ENCODE results near the gene PI4KB.

The PI4KB gene

DNA sequence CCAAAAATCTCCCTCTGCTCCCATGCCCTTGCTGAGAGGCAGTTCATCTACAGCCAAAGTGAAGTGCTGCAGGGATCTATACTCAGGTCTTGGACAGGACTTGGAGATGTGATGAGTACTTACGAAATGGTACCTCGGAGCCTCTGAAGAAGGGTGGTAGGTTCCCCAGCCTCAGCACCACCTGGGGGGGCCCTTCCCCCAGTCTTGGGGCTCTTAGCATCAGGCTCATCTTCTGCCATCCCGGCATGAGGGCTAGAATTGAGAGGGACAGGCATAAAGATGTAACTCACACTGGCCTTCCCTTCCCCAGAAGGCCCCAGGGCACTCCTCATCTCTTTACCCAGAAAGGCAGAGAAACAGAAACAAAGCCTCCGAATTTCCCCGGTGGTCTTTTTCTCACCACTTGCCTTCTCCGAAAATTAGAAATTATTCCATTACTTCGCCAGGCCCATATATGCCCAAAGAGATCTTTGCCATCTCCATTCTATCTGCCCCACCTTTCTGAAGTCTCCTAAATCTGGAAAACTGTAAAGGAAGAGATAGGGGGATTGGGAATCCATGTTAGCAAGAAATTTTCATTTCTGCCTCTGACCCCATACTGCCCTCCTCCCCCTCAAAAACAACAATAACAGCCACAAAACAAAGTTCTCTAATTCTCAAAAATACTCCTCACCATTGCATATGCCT, 19.0 kb upstream of the PI4KB start:
- H3K9ac ChIP-seq (ENCODE audit: low read depth in 1 of 2, low read length in 2 of 2): peak overlapping the region; percentile 76 to 89
- no peaks in the 10 kb centered on the region for H3K27me3 ChIP-seq (ENCODE audit: control insufficient read depth in 1 of 2, insufficient read depth in 2 of 2, low read length in 2 of 2)
- peaks cover 16 to 19% of the 10 kb centered on the region in 2 donors for H3K4me1 ChIP-seq (ENCODE audit: control insufficient read depth in 1 of 2, insufficient read depth in 2 of 2, low read length in 2 of 2)
- no peaks in the 10 kb centered on the region for H3K9me3 ChIP-seq (ENCODE audit: control insufficient read depth in 1 of 2, low read length in 2 of 2)
- peaks cover 25 to 28% of the 10 kb centered on the region in 2 donors for H3K36me3 ChIP-seq (ENCODE audit: control insufficient read depth in 1 of 2, insufficient read depth in 2 of 2, low read length in 2 of 2)
- H3K4me3 ChIP-seq (ENCODE audit: low read depth in 1 of 2, low read length in 2 of 2): peak overlapping the region; percentile 81 to 97
- H3K27ac ChIP-seq (ENCODE audit: low read depth, low read length): peak overlapping the region; percentile 97

DNA sequence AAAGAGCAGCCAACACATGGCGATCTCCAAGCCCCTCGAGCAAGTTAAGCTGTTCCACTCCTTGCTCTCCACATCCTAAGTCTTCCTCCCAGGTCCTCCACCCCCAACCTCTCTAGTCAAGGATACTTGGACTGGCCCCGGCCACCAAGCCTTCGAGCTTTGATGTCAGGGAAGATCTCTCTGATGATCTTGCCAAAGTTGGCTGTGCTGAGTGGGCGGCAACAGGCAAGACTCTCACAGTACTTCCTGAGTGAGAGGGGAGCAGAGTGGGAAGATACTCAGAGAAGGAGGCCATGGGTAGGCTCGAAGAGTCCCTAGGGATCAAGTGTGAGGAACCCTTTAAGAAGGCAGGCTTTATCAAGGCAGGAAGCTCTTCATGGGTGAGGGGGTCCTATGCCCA, 17.1 kb upstream of the PI4KB start:
- H3K27ac ChIP-seq (ENCODE audit: low read depth, low read length): no peak overlapping the region
- no peak overlapping the region for H3K9ac ChIP-seq (ENCODE audit: low read depth in 1 of 2, low read length in 2 of 2)
- no peaks in the 10 kb centered on the region for H3K9me3 ChIP-seq (ENCODE audit: control insufficient read depth in 1 of 2, low read length in 2 of 2)
- H3K4me1 ChIP-seq (ENCODE audit: control insufficient read depth in 1 of 2, insufficient read depth in 2 of 2, low read length in 2 of 2): peaks cover 16 to 22% of the 10 kb centered on the region in 2 donors
- H3K4me3 ChIP-seq (ENCODE audit: low read depth in 1 of 2, low read length in 2 of 2): no peak overlapping the region
- peaks cover 25 to 28% of the 10 kb centered on the region in 2 donors for H3K36me3 ChIP-seq (ENCODE audit: control insufficient read depth in 1 of 2, insufficient read depth in 2 of 2, low read length in 2 of 2)
- no peaks in the 10 kb centered on the region for H3K27me3 ChIP-seq (ENCODE audit: control insufficient read depth in 1 of 2, insufficient read depth in 2 of 2, low read length in 2 of 2)

DNA sequence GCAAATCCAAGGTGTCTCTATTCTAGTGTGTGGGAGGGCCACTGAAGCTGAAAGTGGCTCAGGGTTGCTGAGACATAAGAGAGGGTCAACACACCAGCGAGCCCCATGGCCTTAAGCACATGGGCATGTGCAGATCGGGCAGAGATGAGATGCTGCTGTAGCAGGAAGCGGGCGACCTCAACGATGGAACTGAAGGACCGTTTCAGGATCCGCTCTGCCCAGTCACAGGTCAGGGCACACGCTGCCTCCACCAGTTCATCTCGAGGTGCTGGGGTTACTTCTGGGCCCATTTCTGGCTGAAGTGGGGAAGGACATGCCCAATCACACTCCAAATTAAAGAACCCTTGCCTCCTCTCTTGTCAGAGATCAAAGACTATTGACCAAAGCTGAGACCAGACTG, 16.4 kb upstream of the PI4KB start:
- H3K4me1 ChIP-seq (ENCODE audit: control insufficient read depth in 1 of 2, insufficient read depth in 2 of 2, low read length in 2 of 2): peaks cover 16 to 22% of the 10 kb centered on the region in 2 donors
- no peak overlapping the region for H3K4me3 ChIP-seq (ENCODE audit: low read depth in 1 of 2, low read length in 2 of 2)
- no peak overlapping the region for H3K27ac ChIP-seq (ENCODE audit: low read depth, low read length)
- H3K36me3 ChIP-seq (ENCODE audit: control insufficient read depth in 1 of 2, insufficient read depth in 2 of 2, low read length in 2 of 2): peaks cover 25 to 28% of the 10 kb centered on the region in 2 donors
- H3K27me3 ChIP-seq (ENCODE audit: control insufficient read depth in 1 of 2, insufficient read depth in 2 of 2, low read length in 2 of 2): no peaks in the 10 kb centered on the region
- no peaks in the 10 kb centered on the region for H3K9me3 ChIP-seq (ENCODE audit: control insufficient read depth in 1 of 2, low read length in 2 of 2)
- no peak overlapping the region for H3K9ac ChIP-seq (ENCODE audit: low read depth in 1 of 2, low read length in 2 of 2)

DNA sequence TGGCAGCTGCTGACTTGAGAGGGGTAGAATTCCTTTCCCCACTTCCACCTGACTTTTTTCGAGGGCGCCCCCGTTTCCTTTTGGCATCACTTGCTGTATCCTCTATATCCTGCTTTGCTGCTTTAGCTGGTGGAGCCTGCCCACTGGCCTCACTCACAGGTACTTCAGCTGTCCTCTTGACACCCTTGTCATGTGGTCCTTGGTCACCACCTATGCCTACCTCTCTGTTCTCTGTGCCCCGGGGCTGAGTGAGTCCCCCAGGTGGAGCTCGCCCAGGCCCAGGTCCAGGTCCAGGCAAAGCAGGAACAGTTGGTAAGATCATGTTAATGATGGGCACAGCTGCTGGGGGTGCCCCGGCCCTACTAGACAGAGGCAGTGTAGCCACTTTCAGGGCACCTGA, 15.4 kb upstream of the PI4KB start:
- H3K9me3 ChIP-seq (ENCODE audit: control insufficient read depth in 1 of 2, low read length in 2 of 2): no peaks in the 10 kb centered on the region
- H3K27me3 ChIP-seq (ENCODE audit: control insufficient read depth in 1 of 2, insufficient read depth in 2 of 2, low read length in 2 of 2): no peaks in the 10 kb centered on the region
- H3K9ac ChIP-seq (ENCODE audit: low read depth in 1 of 2, low read length in 2 of 2): no peak overlapping the region
- H3K36me3 ChIP-seq (ENCODE audit: control insufficient read depth in 1 of 2, insufficient read depth in 2 of 2, low read length in 2 of 2): peaks cover 25 to 28% of the 10 kb centered on the region in 2 donors
- no peak overlapping the region for H3K4me3 ChIP-seq (ENCODE audit: low read depth in 1 of 2, low read length in 2 of 2)
- H3K4me1 ChIP-seq (ENCODE audit: control insufficient read depth in 1 of 2, insufficient read depth in 2 of 2, low read length in 2 of 2): peaks cover 9 to 16% of the 10 kb centered on the region in 2 donors
- H3K27ac ChIP-seq (ENCODE audit: low read depth, low read length): no peak overlapping the region

DNA sequence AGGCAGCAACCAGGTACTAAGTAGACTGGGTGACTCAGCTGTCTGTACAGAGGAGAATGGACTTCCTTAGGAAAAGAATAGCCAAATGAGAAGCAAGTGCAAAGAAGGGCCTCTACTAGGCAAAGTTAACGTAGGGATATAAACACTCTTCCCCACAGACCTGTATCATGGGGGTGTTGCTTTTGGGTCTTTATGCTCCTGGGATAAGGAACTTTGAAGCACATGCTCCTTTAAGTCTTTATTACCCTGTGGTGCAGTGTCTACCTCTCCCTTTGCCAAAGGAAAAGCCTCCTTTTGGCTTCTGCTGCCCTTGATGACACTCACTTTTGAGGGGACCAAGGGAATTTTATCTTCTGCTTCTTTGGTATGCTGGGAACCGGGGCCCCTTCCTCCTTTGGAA, 14.8 kb upstream of the PI4KB start:
- Histone ChIP-seq H3K36me3 (ENCODE audit: control insufficient read depth in 1 of 2, insufficient read depth in 2 of 2, low read length in 2 of 2) (peaks cover 25 to 28% of the 10 kb centered on the region in 2 donors), H3K4me3 (ENCODE audit: low read depth in 1 of 2, low read length in 2 of 2) (no peak overlapping the region), H3K9me3 (ENCODE audit: control insufficient read depth in 1 of 2, low read length in 2 of 2) (no peaks in the 10 kb centered on the region), H3K9ac (ENCODE audit: low read depth in 1 of 2, low read length in 2 of 2) (no peak overlapping the region), H3K4me1 (ENCODE audit: control insufficient read depth in 1 of 2, insufficient read depth in 2 of 2, low read length in 2 of 2) (peaks cover 8 to 15% of the 10 kb centered on the region in 2 donors), H3K27ac (ENCODE audit: low read depth, low read length) (no peak overlapping the region), H3K27me3 (ENCODE audit: control insufficient read depth in 1 of 2, insufficient read depth in 2 of 2, low read length in 2 of 2) (no peaks in the 10 kb centered on the region)

DNA sequence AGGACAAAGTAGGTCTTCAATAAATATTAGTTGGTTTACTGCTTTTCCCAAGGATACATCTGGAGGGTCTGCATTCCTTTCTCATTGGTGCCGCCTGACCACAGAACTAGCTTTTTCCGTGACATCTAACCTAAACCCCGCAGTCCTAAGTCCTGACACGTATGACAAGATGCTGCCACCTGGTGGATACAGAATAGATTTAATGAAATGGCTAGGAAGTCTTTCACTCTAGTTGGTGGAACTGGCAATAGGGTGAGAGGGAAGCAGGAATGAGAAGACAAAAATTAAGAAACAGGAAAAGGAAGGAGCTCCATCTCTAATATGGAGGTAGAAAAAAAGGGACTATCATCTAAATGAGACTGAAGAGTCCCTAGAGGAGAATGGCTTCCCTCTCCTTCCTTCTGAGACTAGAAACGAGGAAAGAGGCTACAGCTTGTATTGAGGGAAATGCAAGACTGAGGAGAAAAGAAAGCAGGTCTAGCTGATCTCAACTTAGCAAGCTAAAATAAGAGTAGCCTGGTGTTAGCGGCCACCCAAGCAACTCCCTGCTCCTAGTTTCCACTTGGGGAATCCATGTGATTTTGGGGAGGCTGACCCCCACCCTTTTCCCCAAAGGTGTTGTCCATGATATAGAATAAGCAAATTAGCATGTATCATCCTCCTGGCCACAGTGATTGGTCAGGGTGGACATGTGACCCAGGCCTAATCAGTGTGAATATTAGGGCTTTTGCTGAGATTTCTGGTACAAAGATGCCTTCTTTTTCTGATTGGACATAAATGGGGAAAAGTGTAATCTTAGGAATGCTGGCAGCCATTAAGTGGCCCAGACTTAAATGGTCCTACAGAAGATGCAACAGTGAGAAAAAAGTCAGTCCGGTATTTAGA, 13.9 kb upstream of the PI4KB start:
- Histone ChIP-seq H3K36me3 (ENCODE audit: control insufficient read depth in 1 of 2, insufficient read depth in 2 of 2, low read length in 2 of 2) (peaks cover 25 to 28% of the 10 kb centered on the region in 2 donors), H3K4me1 (ENCODE audit: control insufficient read depth in 1 of 2, insufficient read depth in 2 of 2, low read length in 2 of 2) (peaks cover 6 to 10% of the 10 kb centered on the region in 2 donors), H3K27me3 (ENCODE audit: control insufficient read depth in 1 of 2, insufficient read depth in 2 of 2, low read length in 2 of 2) (no peaks in the 10 kb centered on the region), H3K9me3 (ENCODE audit: control insufficient read depth in 1 of 2, low read length in 2 of 2) (no peaks in the 10 kb centered on the region), H3K27ac (ENCODE audit: low read depth, low read length) (no peak overlapping the region), H3K4me3 (ENCODE audit: low read depth in 1 of 2, low read length in 2 of 2) (no peak overlapping the region), H3K9ac (ENCODE audit: low read depth in 1 of 2, low read length in 2 of 2) (no peak overlapping the region)

DNA sequence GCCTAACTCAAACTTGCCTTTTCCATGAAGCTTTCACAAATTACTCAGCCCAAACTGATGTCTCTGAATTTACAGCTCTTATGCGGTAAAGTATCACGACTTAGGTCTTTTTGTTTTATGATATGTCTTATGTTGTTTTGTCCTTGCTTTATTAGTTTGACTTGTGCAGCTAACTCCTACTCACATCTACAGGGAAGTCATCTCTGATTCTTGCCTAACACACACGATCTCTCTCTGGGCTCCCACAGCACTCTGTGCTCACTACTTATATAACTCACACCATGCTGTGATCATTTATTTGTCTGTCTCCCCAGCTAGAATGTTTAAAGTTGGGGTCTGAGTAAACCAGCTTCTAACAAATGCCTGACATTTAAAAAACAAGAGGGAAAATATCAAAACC, 9.3 kb upstream of the PI4KB start:
- Histone ChIP-seq H3K36me3 (ENCODE audit: control insufficient read depth in 1 of 2, insufficient read depth in 2 of 2, low read length in 2 of 2) (no peaks in the 10 kb centered on the region), H3K9ac (ENCODE audit: low read depth in 1 of 2, low read length in 2 of 2) (no peak overlapping the region), H3K4me3 (ENCODE audit: low read depth in 1 of 2, low read length in 2 of 2) (no peak overlapping the region), H3K27me3 (ENCODE audit: control insufficient read depth in 1 of 2, insufficient read depth in 2 of 2, low read length in 2 of 2) (no peaks in the 10 kb centered on the region), H3K4me1 (ENCODE audit: control insufficient read depth in 1 of 2, insufficient read depth in 2 of 2, low read length in 2 of 2) (peaks cover 0 to 4% of the 10 kb centered on the region in 2 donors), H3K27ac (ENCODE audit: low read depth, low read length) (no peak overlapping the region), H3K9me3 (ENCODE audit: control insufficient read depth in 1 of 2, low read length in 2 of 2) (no peaks in the 10 kb centered on the region)

DNA sequence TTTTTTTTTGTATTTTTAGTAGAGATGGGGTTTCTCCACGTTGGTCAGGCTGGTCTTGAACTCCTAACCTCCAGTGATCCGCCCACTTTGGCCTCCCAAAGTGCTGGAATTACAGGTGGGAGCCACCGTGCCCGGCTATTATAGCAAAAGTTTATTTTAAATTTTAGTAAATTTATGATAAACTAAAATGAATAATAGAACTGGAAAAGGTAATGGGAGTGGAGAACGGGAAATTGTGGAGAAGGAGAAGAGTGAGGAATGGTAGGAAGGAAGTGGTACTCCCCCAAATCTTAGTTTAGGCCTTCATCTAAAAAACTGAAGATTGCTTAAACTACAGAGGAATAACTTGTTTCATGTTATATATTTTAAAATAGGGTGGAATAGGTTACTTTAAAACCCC, 7.6 kb upstream of the PI4KB start:
- H3K4me1 ChIP-seq (ENCODE audit: control insufficient read depth in 1 of 2, insufficient read depth in 2 of 2, low read length in 2 of 2): no peaks in the 10 kb centered on the region
- H3K9me3 ChIP-seq (ENCODE audit: control insufficient read depth in 1 of 2, low read length in 2 of 2): no peaks in the 10 kb centered on the region
- no peaks in the 10 kb centered on the region for H3K27me3 ChIP-seq (ENCODE audit: control insufficient read depth in 1 of 2, insufficient read depth in 2 of 2, low read length in 2 of 2)
- no peak overlapping the region for H3K9ac ChIP-seq (ENCODE audit: low read depth in 1 of 2, low read length in 2 of 2)
- H3K36me3 ChIP-seq (ENCODE audit: control insufficient read depth in 1 of 2, insufficient read depth in 2 of 2, low read length in 2 of 2): no peaks in the 10 kb centered on the region
- no peak overlapping the region for H3K4me3 ChIP-seq (ENCODE audit: low read depth in 1 of 2, low read length in 2 of 2)
- H3K27ac ChIP-seq (ENCODE audit: low read depth, low read length): no peak overlapping the region

DNA sequence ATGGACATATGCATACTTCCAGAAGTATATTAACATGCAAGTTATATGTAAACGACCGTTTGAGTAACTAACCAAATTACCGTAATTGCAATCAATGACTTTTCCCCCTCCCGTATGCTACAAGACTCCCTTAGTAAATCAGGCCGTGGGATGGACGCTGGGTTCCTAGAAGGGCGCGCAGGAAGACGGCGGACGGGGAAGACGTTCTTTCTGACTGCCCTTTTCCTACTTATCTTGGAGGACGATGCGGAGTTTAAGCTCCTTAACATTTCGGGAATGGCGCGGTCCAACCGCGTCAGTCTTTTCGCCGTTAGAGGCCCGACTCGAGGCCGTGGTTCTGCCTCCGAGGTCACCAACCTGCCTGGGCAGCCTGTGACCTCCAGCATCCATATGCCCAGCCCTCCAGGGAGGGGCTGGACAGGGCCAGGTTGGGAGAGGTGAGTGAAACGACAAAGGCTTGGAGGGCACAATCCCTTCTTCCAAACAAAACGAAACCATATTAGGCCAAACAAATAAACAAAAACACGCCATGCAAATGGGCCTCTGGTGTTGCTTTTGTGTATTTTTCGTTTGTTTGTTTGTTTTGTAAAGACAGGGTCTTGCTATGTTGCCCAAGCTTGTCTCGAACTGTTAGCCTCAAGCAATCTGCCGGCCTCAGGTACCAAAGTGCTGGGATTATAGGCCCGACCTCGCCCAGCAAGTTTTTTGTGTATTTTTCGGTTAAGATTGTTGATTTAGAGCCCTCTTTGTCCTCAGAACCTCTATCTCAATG, 873 bp upstream of the PI4KB start:
- H3K9ac ChIP-seq (ENCODE audit: low read depth in 1 of 2, low read length in 2 of 2): peak overlapping the region; percentile 67 to 92
- H3K4me1 ChIP-seq (ENCODE audit: control insufficient read depth in 1 of 2, insufficient read depth in 2 of 2, low read length in 2 of 2): peaks cover 15 to 25% of the 10 kb centered on the region in 2 donors
- peak overlapping the region; percentile 76 to 85 for H3K4me3 ChIP-seq (ENCODE audit: low read depth in 1 of 2, low read length in 2 of 2)
- H3K36me3 ChIP-seq (ENCODE audit: control insufficient read depth in 1 of 2, insufficient read depth in 2 of 2, low read length in 2 of 2): peaks cover 10 to 16% of the 10 kb centered on the region in 2 donors
- peak overlapping the region; percentile 62 for H3K27ac ChIP-seq (ENCODE audit: low read depth, low read length)
- no peaks in the 10 kb centered on the region for H3K9me3 ChIP-seq (ENCODE audit: control insufficient read depth in 1 of 2, low read length in 2 of 2)
- no peaks in the 10 kb centered on the region for H3K27me3 ChIP-seq (ENCODE audit: control insufficient read depth in 1 of 2, insufficient read depth in 2 of 2, low read length in 2 of 2)
